ENCODE data around the gene ZNF608. TPM values are rescaled to one million over a fixed set of nuclear protein-coding genes. Genes with fewer than 3 reads are reported as not detected.

The ZNF608 gene
- polyA plus RNA-seq, 5 donors: 67.9 to 112 (median 98.9) TPM

- no peak for DNase-seq
Observed at GRCh38 chr5:124755041-124755440, 8.6 kb upstream of the ZNF608 start.

- no peak for DNase-seq
Observed at GRCh38 chr5:124754206-124754927, 7.9 kb upstream of the ZNF608 start.

GRCh38 chr5:124752854-124753720 lies 6.6 kb upstream of the ZNF608 start:
- DNase-seq: no peak

- no peak for DNase-seq
Observed at GRCh38 chr5:124751031-124751430, 4.6 kb upstream of the ZNF608 start.

- DNase-seq: peak; percentile 87 to 92
Observed at GRCh38 chr5:124748687-124749594, 2.5 kb upstream of the ZNF608 start.

- peak in 1 of 2 donors; percentile 45 for DNase-seq
Observed at GRCh38 chr5:124747791-124748686, 1.6 kb upstream of the ZNF608 start.

GRCh38 chr5:124746916-124747790 lies 714 bp upstream of the ZNF608 start:
- peak; percentile 92 to 96 for DNase-seq

- DNase-seq: no peak
Observed at GRCh38 chr5:124745007-124745927, 1.2 kb downstream of the ZNF608 start.

- peak in 1 of 2 donors; percentile 57 for DNase-seq
Observed at GRCh38 chr5:124744170-124744971, 2.1 kb downstream of the ZNF608 start.

GRCh38 chr5:124743602-124744169 lies 2.8 kb downstream of the ZNF608 start:
- DNase-seq: no peak

GRCh38 chr5:124742983-124743601 lies 3.3 kb downstream of the ZNF608 start:
- DNase-seq: peak in 1 of 2 donors; percentile 45

GRCh38 chr5:124742521-124742920 lies 3.9 kb downstream of the ZNF608 start:
- no peak for DNase-seq

- peak; percentile 76 to 85 for DNase-seq
Observed at GRCh38 chr5:124741711-124742496, 4.5 kb downstream of the ZNF608 start.

- no peak for DNase-seq
Observed at GRCh38 chr5:124740991-124741583, 5.4 kb downstream of the ZNF608 start.

- DNase-seq: no peak
Observed at GRCh38 chr5:124740071-124740470, 6.4 kb downstream of the ZNF608 start.

GRCh38 chr5:124739634-124740025 lies 6.8 kb downstream of the ZNF608 start:
- no peak for DNase-seq
